Liver (tissue), 9 donors: ENCODE data around the gene CPS1. TPM values are rescaled to one million over a fixed set of nuclear protein-coding genes. Genes with fewer than 3 reads are reported as not detected.

ENCODE experiments used
- DNase-seq: peaks from one replicate; pipeline ENCODE4 v3.0.0-alpha.2; 2017; ENCODE audit warnings: low spot score
- H3K27ac ChIP-seq, 2 donors: one replicate each; pipeline ENCODE4 v1.7.0; 2013; ENCODE audit warnings: inconsistent platforms in 2 of 2, low read length in 2 of 2, control low read depth in 1 of 2, low read depth in 1 of 2, mild to moderate bottlenecking in 1 of 2
- H3K27me3 ChIP-seq, 4 donors: one replicate each; pipeline versions ENCODE4 v1.6.1 to v1.7.0; 2013; ENCODE audit warnings: low read length in 3 of 4, inconsistent platforms in 1 of 4, mild to moderate bottlenecking in 1 of 4, moderate library complexity in 1 of 4; ENCODE audit not compliant: control insufficient read depth in 4 of 4, insufficient read depth in 4 of 4
- H3K36me3 ChIP-seq, 4 donors: one replicate each; pipeline versions ENCODE4 v1.6.1 to v1.7.0; 2013; ENCODE audit warnings: low read length in 3 of 4, mild to moderate bottlenecking in 3 of 4, low read depth in 1 of 4, moderate library complexity in 1 of 4; ENCODE audit not compliant: control insufficient read depth in 4 of 4, insufficient read depth in 3 of 4
- H3K4me1 ChIP-seq, 4 donors: one replicate each; pipeline versions ENCODE4 v1.6.1 to v1.7.0; 2013; ENCODE audit warnings: low read length in 3 of 4, mild to moderate bottlenecking in 3 of 4, moderate library complexity in 1 of 4; ENCODE audit not compliant: control insufficient read depth in 4 of 4, insufficient read depth in 4 of 4
- H3K4me3 ChIP-seq, 3 donors: one replicate each; pipeline versions ENCODE4 v1.6.1 to v1.7.0; 2013; ENCODE audit warnings: low read length in 3 of 3, control low read depth in 1 of 3, low read depth in 1 of 3, mild to moderate bottlenecking in 1 of 3
- H3K9ac ChIP-seq, 2 donors: one replicate each; pipeline ENCODE4 v1.7.0; 2013; ENCODE audit warnings: low read length in 2 of 2, mild to moderate bottlenecking in 2 of 2, moderate library complexity in 2 of 2, control low read depth in 1 of 2, low read depth in 1 of 2
- H3K9me3 ChIP-seq, 4 donors: one replicate each; pipeline versions ENCODE4 v1.6.1 to v1.7.0; 2013; ENCODE audit warnings: low read length in 3 of 4; ENCODE audit not compliant: control insufficient read depth in 4 of 4
- EGR1 ChIP-seq, 2 donors: IDR thresholded peaks; 2 replicates each; pipeline ENCODE4 v1.6.1; 2016 to 2018; ENCODE audit warnings: antibody characterized with exemption in 2 of 2, low read depth in 2 of 2
- FOXA1 ChIP-seq: IDR thresholded peaks from 2 replicates; pipeline ENCODE4 v1.6.1; 2016; ENCODE audit warnings: antibody characterized with exemption
- FOXA2 ChIP-seq: IDR thresholded peaks from 2 replicates; pipeline ENCODE4 v1.6.1; 2016; ENCODE audit warnings: antibody characterized with exemption
- GABPA ChIP-seq, 2 donors: IDR thresholded peaks in 1 of 2; conservative IDR thresholded peaks in 1 of 2; 2 replicates each; pipeline ENCODE4 v1.6.1; 2016; ENCODE audit warnings: antibody characterized with exemption in 2 of 2, mild to moderate bottlenecking in 1 of 2, moderate library complexity in 1 of 2
- HNF4A ChIP-seq, 2 donors: conservative IDR thresholded peaks; 2 replicates each; pipeline ENCODE4 v1.6.1; 2016; ENCODE audit warnings: antibody characterized with exemption in 2 of 2, mild to moderate bottlenecking in 2 of 2
- HNF4G ChIP-seq: IDR thresholded peaks from 2 replicates; pipeline ENCODE4 v1.6.1; 2016; ENCODE audit warnings: antibody characterized with exemption
- JUND ChIP-seq, 2 donors: IDR thresholded peaks; 2 replicates each; pipeline ENCODE4 v1.6.1; 2016; ENCODE audit warnings: antibody characterized with exemption in 2 of 2
- NR2F2 ChIP-seq: IDR thresholded peaks from 2 replicates; pipeline ENCODE4 v1.6.1; 2016; ENCODE audit warnings: antibody characterized with exemption
- RAD21 ChIP-seq, 2 donors: IDR thresholded peaks; 2 replicates each; pipeline ENCODE4 v1.6.1; 2016; ENCODE audit warnings: antibody characterized with exemption in 2 of 2, mild to moderate bottlenecking in 2 of 2
- RXRA ChIP-seq, 2 donors: IDR thresholded peaks; 2 replicates each; pipeline ENCODE4 v1.6.1; 2017 to 2018; ENCODE audit warnings: antibody characterized with exemption in 2 of 2, mild to moderate bottlenecking in 1 of 2
- SP1 ChIP-seq: IDR thresholded peaks from 2 replicates; pipeline ENCODE4 v1.6.1; 2018; ENCODE audit warnings: antibody characterized with exemption, mild to moderate bottlenecking
- TAF1 ChIP-seq: conservative IDR thresholded peaks from 2 replicates; pipeline ENCODE4 v1.6.1; 2016; ENCODE audit warnings: antibody characterized with exemption, mild to moderate bottlenecking
- YY1 ChIP-seq: IDR thresholded peaks from 2 replicates; pipeline ENCODE4 v1.6.1; 2016; ENCODE audit warnings: antibody characterized with exemption, mild to moderate bottlenecking
- WGBS: extraction: QIAGEN DNeasy Blood & Tissue Kit; methylation state at CpG from one replicate; pipeline ENCODE4 v1.1.7; 2013; 5-methylcytosine and 5-hydroxymethylcytosine counted together
- polyA plus RNA-seq, 2 donors: library from polyadenylated mRNA; stranded (reverse) in 1 of 2; unstranded in 1 of 2; fragments of 200-250 nt in 1 of 2; fragments of >200 nt in 1 of 2; fragmentation: Nextera tagmentation in 1 of 2; extraction: Ambion mirVana in 1 of 2; gene quantifications; one replicate each; pipeline versions ENCODE4 v1.2.1 to v1.2.3, GENCODE V29; 2013 to 2015
- total RNA-seq, 2 donors: library from RNA; depleted of rRNA; stranded (reverse); fragments of >200 nt; gene quantifications; one replicate each; pipeline ENCODE4 v1.2.3, GENCODE V29; 2014
- TF ChIP-seq, protein P1 (sequence below): fragments of 150-350 bp; IDR thresholded peaks from 2 replicates; pipeline ENCODE4 v1.5.1; 2017; ENCODE audit warnings: improper control_type of control experiment, low read depth, low read length; ENCODE audit not compliant: missing input control
- TF ChIP-seq, protein P2 (sequence below): IDR thresholded peaks from 2 replicates; pipeline ENCODE4 v1.6.1; 2016; ENCODE audit warnings: antibody characterized with exemption
- TF ChIP-seq, protein P3 (sequence below): IDR thresholded peaks from 2 replicates; pipeline ENCODE4 v1.6.1; 2016; ENCODE audit warnings: antibody characterized with exemption, mild to moderate bottlenecking
- TF ChIP-seq, protein P4 (sequence below): IDR thresholded peaks from 2 replicates; pipeline ENCODE4 v1.6.1; 2016; ENCODE audit warnings: antibody characterized with exemption
- TF ChIP-seq, protein P5 (sequence below): IDR thresholded peaks from 2 replicates; pipeline ENCODE4 v1.6.1; 2016; ENCODE audit warnings: antibody characterized with exemption
- donor health status: healthy.
- donor health status: healthy.
- donor health status: healthy.
- donor health status: healthy.
- donor health status: healthy.

Gene CPS1
- total and polyA plus RNA-seq, 4 donors: 469 to 930 (median 575) TPM

DNA sequence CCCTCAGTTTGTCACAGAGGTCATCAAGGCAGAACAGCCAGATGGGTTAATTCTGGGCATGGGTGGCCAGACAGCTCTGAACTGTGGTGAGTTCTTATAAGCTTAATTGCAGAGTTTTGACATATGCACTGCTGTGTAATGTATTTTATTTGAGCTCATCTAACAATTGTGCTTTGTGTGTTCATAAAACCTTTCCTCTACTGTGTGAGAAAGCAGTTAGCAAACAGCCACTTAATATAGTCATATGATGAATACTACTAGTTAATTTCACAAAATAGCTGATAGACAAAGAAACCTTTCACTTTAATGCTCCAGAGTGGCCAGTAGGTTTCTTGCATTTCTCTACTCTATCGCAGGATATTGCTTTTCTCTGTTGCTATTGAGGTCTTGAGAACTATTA, 43.1 kb downstream of the CPS1 start:
- Histone ChIP-seq H3K9ac (no peak overlapping the region), H3K4me1 (no peaks in the 10 kb centered on the region), H3K4me3 (no peak overlapping the region), H3K27ac (no peak overlapping the region), H3K27me3 (no peaks in the 10 kb centered on the region), H3K9me3 (no peaks in the 10 kb centered on the region), H3K36me3 (peaks cover 3 to 86% (median 73%) of the 10 kb centered on the region in 4 donors)
- no peak for DNase-seq
- TF ChIP-seq, protein P1, sequence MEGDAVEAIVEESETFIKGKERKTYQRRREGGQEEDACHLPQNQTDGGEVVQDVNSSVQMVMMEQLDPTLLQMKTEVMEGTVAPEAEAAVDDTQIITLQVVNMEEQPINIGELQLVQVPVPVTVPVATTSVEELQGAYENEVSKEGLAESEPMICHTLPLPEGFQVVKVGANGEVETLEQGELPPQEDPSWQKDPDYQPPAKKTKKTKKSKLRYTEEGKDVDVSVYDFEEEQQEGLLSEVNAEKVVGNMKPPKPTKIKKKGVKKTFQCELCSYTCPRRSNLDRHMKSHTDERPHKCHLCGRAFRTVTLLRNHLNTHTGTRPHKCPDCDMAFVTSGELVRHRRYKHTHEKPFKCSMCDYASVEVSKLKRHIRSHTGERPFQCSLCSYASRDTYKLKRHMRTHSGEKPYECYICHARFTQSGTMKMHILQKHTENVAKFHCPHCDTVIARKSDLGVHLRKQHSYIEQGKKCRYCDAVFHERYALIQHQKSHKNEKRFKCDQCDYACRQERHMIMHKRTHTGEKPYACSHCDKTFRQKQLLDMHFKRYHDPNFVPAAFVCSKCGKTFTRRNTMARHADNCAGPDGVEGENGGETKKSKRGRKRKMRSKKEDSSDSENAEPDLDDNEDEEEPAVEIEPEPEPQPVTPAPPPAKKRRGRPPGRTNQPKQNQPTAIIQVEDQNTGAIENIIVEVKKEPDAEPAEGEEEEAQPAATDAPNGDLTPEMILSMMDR: no peak
- TF ChIP-seq HNF4A (conservative IDR thresholded peaks at IDR 0.05) (no peak), GABPA (IDR thresholded peaks at IDR 0.05 in 1 of 2, conservative IDR thresholded peaks at IDR 0.05 in 1 of 2) (no peak), FOXA1 (no peak), JUND (IDR thresholded peaks at IDR 0.05) (no peak), HNF4G (no peak), RXRA (IDR thresholded peaks at IDR 0.05) (no peak), RAD21 (IDR thresholded peaks at IDR 0.05) (no peak), NR2F2 (no peak), YY1 (no peak), SP1 (no peak), FOXA2 (no peak), EGR1 (IDR thresholded peaks at IDR 0.05; ENCODE audit: low read depth in 2 of 2) (no peak), TAF1 (no peak)
- TF ChIP-seq, protein P2, sequence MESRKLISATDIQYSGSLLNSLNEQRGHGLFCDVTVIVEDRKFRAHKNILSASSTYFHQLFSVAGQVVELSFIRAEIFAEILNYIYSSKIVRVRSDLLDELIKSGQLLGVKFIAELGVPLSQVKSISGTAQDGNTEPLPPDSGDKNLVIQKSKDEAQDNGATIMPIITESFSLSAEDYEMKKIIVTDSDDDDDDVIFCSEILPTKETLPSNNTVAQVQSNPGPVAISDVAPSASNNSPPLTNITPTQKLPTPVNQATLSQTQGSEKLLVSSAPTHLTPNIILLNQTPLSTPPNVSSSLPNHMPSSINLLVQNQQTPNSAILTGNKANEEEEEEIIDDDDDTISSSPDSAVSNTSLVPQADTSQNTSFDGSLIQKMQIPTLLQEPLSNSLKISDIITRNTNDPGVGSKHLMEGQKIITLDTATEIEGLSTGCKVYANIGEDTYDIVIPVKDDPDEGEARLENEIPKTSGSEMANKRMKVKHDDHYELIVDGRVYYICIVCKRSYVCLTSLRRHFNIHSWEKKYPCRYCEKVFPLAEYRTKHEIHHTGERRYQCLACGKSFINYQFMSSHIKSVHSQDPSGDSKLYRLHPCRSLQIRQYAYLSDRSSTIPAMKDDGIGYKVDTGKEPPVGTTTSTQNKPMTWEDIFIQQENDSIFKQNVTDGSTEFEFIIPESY: no peak
- TF ChIP-seq, protein P3, sequence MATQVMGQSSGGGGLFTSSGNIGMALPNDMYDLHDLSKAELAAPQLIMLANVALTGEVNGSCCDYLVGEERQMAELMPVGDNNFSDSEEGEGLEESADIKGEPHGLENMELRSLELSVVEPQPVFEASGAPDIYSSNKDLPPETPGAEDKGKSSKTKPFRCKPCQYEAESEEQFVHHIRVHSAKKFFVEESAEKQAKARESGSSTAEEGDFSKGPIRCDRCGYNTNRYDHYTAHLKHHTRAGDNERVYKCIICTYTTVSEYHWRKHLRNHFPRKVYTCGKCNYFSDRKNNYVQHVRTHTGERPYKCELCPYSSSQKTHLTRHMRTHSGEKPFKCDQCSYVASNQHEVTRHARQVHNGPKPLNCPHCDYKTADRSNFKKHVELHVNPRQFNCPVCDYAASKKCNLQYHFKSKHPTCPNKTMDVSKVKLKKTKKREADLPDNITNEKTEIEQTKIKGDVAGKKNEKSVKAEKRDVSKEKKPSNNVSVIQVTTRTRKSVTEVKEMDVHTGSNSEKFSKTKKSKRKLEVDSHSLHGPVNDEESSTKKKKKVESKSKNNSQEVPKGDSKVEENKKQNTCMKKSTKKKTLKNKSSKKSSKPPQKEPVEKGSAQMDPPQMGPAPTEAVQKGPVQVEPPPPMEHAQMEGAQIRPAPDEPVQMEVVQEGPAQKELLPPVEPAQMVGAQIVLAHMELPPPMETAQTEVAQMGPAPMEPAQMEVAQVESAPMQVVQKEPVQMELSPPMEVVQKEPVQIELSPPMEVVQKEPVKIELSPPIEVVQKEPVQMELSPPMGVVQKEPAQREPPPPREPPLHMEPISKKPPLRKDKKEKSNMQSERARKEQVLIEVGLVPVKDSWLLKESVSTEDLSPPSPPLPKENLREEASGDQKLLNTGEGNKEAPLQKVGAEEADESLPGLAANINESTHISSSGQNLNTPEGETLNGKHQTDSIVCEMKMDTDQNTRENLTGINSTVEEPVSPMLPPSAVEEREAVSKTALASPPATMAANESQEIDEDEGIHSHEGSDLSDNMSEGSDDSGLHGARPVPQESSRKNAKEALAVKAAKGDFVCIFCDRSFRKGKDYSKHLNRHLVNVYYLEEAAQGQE: no peak
- TF ChIP-seq, protein P4, sequence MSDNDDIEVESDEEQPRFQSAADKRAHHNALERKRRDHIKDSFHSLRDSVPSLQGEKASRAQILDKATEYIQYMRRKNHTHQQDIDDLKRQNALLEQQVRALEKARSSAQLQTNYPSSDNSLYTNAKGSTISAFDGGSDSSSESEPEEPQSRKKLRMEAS: no peak
- TF ChIP-seq, protein P5, sequence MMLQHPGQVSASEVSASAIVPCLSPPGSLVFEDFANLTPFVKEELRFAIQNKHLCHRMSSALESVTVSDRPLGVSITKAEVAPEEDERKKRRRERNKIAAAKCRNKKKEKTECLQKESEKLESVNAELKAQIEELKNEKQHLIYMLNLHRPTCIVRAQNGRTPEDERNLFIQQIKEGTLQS: no peak
- WGBS: 89% methylated on average over 1 of the region's 1 CpG
